ENCODE measurements around the gene CTSW. TPM values are rescaled to one million over a fixed set of nuclear protein-coding genes. Genes with fewer than 3 reads are reported as not detected.

CTSW gene
- total RNA-seq, 2 donors from 2014 or later: 1.5 to 2.4 TPM

- ATAC-seq (no peak), DNase-seq (no peak)
Observed at GRCh38 chr11:65892661-65893317, 13.2 kb downstream of the CTSW start.

GRCh38 chr11:65894034-65894591, 14.5 kb downstream of the CTSW start:
- ATAC-seq (no peak), DNase-seq (peak in 1 of 2 donors; percentile 56)
- intact Hi-C loops (cut with DNase I, micrococcal nuclease): no loop called here

More at GRCh38 chr11:65892661-65893317, 13.2 kb downstream of the CTSW start:
- intact Hi-C loops (cut with DNase I, micrococcal nuclease): no loop called here

DNA sequence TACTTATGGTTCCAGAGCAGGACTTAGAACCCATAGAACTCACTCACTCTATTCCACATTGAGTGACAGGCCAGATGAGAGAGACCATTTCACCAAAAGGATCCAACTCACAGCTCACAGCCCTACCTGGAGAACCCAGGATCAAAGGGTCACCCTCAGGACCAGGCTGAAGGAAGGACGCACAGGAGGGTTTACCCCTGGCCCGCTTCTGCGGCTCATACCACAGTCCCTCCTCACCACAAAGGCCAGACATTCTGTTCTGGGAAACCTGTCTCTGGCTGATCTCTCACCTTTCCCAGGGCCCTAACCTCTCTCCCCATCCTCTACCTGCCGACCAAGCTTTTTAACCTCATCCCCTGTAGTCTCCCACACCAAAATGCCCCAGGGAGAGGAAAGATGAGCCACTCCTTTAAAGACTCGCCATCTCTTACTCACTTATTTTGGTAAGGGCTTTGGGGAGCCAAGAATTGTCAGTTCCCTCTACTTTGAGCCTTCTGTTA, 15.9 kb downstream of the CTSW start:
- no peak for ATAC-seq
- no peak for DNase-seq
- intact Hi-C loops (cut with DNase I, micrococcal nuclease): no loop called here

- intact Hi-C loops (cut with DNase I, micrococcal nuclease): no loop called here
- ATAC-seq: no peak
- DNase-seq: no peak
Observed at GRCh38 chr11:65896034-65896999, 16.7 kb downstream of the CTSW start.

DNA sequence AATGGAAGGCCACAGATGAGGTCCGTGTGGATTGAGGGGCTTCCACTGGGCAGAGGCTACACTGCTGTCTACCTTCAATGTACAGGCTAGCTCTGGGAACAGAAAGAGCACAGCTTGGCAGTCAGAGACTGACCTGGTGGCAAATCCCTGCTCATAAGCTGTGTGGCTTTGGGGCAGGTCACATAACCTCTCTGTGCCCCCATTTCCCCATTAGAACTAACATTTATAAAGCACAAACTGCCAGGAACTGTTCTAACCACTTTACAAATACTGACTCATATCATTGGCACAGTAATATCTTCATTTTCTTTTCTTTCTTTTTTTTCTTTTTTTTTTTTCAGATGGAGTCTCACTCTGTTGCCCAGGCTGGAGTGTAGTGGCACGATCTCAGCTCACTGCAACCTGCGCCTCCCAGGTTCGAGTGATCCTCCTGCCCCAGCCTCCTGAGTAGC, 17.4 kb downstream of the CTSW start:
- DNase-seq: no peak
- no peak for ATAC-seq
- intact Hi-C loops (cut with DNase I, micrococcal nuclease): no loop called here

DNA sequence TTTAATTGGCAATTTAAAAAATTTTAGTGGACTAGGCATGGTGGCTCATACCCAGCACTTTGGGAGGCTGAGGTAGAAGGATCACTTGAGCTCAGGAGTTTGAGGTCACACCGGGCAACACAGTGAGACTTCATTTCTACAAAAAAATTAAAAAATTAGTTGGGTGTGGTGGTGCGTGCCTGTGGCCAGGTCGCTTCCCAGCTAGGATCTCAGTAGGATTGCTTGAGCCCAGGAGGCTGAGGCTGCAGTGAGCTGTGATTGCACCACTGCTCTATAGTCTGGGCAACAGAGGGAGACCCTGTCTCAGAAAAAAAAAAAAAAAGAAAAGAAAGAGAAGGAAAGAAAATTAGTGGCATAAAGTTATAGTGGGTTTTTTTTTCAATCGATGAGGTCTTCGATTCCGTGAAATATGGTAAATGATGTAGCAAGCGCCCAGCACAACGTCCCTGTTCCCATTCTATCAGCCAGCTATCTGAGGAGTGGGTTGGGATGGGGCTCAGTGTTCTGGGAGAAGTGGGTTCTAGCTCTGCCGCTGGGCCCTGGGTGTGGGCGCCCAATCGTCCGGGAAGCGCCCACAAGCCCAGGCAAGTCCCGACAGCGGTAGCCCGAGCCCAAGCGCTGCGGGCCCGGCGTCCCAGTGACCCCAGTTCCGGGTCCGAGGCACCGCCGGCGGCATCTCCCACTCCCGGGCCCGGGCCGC, 19.2 kb downstream of the CTSW start:
- DNase-seq (no peak), ATAC-seq (no peak)
- intact Hi-C loops (cut with DNase I, micrococcal nuclease): no loop called here

- ATAC-seq (peak; percentile 48), DNase-seq (peak in 1 of 2 donors; percentile 52)
- intact Hi-C loops (cut with DNase I, micrococcal nuclease): no loop called here
Observed at GRCh38 chr11:65899356-65900124, 19.9 kb downstream of the CTSW start.

DNA sequence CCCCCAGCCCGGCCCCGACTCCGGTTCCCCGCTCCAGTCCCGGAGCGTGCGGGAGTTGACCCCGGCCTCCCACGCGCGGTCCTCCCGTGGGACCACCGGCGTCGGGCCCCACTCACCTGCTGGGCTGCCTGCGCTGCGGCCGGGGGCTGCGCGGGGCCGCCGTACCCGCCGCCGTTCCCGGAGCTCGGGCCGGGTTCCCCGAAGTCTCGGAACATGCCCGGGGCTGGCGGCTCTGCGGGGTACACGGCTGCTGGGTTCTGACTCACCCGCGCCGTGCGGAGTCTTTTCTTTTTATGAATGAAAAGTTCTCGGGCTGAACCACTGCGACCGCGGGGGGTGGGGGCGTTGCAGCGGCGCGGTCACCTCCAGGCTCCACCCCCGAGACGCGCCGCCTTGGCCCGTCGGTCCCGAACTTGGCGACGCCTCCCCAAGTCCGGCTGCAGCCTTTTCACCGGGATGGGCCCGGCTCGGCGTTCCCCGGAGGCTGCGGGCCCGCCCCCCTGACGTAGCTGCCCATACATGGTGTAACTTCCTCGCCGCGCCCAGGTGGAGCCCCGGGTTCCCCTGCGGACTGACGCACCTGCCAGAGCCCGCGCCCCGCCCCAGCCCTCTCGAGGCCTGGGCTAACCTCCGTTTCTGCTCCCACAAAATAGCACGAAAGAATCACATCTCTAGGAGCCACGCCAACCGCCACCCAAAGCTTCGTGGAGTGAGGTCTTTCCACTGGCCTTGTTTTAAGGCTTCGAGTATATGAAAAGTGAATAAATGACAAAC, 20.7 kb downstream of the CTSW start, which contains the start of gene FOSL1:
TSS of gene FOSL1 (minus strand) at position 264 of the 774 bp plus-strand sequence. CDS start at position 215, 49 bp downstream.
- ATAC-seq: peak; percentile 97
- intact Hi-C loops (cut with DNase I, micrococcal nuclease): no loop called here
- peak; percentile 96 to 97 for DNase-seq

DNA sequence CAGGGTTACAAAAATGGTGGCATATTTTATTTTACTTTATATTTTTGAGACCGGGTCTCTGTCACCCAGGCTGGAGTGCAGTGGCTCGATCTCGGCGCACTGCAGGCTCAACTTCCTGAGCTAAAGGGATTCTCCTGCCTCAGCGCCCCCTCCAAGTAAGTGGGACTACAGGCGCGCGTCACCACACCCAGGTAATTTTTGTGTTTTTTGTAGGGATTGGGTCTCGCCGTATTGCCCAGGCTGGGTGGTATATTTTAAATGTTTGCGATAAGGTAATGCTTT, 21.2 kb downstream of the CTSW start:
- ATAC-seq (no peak), DNase-seq (no peak)
- intact Hi-C loops (cut with DNase I, micrococcal nuclease): no loop called here

GRCh38 chr11:65903068-65903481, 23.4 kb downstream of the CTSW start:
- no peak for ATAC-seq
- DNase-seq: no peak
- intact Hi-C loops (cut with DNase I, micrococcal nuclease): no loop called here

GRCh38 chr11:65903715-65904114, 24.1 kb downstream of the CTSW start:
- DNase-seq (no peak), ATAC-seq (no peak)
- intact Hi-C loops (cut with DNase I, micrococcal nuclease): no loop called here

DNA sequence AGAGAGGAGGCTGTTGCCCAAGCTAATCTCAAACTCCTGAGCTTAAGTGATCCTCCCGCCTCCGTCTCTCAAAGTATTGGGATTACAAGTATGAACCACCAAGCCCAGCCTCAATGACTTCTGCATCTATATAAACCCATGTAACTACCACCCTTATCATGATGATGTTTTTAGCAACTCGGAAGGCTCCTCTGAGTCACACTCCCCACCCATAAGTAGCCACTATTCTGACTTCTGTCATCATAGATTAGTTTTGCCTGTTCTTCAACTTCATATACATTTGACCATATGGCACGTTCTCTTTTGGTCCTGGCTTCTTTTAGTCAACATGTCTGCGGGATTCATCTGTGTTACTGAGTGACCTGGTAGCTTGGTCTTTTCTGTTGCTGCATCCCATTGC, 27.0 kb downstream of the CTSW start:
- ATAC-seq (no peak), DNase-seq (no peak)
- intact Hi-C loops (cut with DNase I, micrococcal nuclease): no loop called here

GRCh38 chr11:65907878-65908277, 28.2 kb downstream of the CTSW start:
- ATAC-seq (no peak), DNase-seq (no peak)
- intact Hi-C loops (cut with DNase I, micrococcal nuclease): no loop called here

GRCh38 chr11:65911682-65912568, 32.3 kb downstream of the CTSW start:
- ATAC-seq (peak; percentile 43), DNase-seq (no peak)
- intact Hi-C loops (cut with DNase I, micrococcal nuclease): no loop called here

DNA sequence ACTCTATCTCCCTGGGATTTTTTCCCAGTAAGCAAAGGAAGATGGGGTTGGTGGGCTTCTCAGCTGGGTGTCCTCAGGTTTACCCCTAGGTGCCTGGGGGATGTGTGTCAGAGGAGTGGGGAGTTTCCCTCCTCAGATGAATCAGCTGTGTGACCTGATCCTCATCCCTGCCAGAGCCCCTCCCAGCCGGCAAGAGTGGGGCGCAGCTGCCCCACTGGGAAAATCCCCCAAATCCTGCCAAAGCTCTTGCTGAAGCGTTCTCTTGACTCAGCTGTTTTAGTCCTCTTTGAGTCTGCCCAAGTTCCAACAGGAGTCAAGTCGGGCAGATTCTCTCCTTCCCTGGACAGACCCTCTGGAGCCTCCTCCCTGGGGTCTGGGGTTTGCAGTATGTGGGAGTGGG, 33.2 kb downstream of the CTSW start:
- ATAC-seq: no peak
- no peak for DNase-seq
- intact Hi-C loops (cut with DNase I, micrococcal nuclease): no loop called here

GRCh38 chr11:65915101-65915820, 35.6 kb downstream of the CTSW start:
- no peak for ATAC-seq
- no peak for DNase-seq
- intact Hi-C loops (cut with DNase I, micrococcal nuclease): no loop called here
